Thyroid gland (tissue), 4 donors: ENCODE data around the gene HMGB4. TPM values are rescaled to one million over a fixed set of nuclear protein-coding genes. Genes with fewer than 3 reads are reported as not detected.

ENCODE experiments used
- DNase-seq, 2 donors: peaks; one replicate each; pipeline ENCODE4 v3.0.0-alpha.2; 2019
- H3K27ac ChIP-seq, 3 donors: fragments of 200-600 bp; sonication (generic); 1 replicate in 2 of 3; 2 replicates in 1 of 3; pipeline ENCODE4 v1.5.1; 2016 to 2019; ENCODE audit warnings: mild to moderate bottlenecking in 1 of 3, moderate library complexity in 1 of 3
- H3K27me3 ChIP-seq: fragments of 200-600 bp; sonication (generic); one replicate; pipeline ENCODE4 v1.5.1; 2019
- H3K36me3 ChIP-seq, 2 donors: fragments of 200-600 bp; sonication (generic); one replicate each; pipeline ENCODE4 v1.5.1; 2016 to 2019
- H3K4me1 ChIP-seq, 2 donors: fragments of 200-600 bp; sonication (generic); one replicate each; pipeline ENCODE4 v1.5.1; 2017 to 2019
- H3K4me3 ChIP-seq, 3 donors: fragments of 200-600 bp; sonication (generic); replicated peaks in 1 of 3; 1 replicate in 2 of 3; 2 replicates in 1 of 3; pipeline ENCODE4 v1.5.1; 2016; ENCODE audit warnings: mild to moderate bottlenecking in 1 of 3
- H3K9me3 ChIP-seq: fragments of 200-600 bp; sonication (generic); one replicate; pipeline ENCODE4 v1.5.1; 2017
- POLR2A ChIP-seq, 2 donors: fragments of 450-650 bp; IDR thresholded peaks; one replicate each; pipeline ENCODE4 v1.6.1; 2017; ENCODE audit warnings: antibody characterized with exemption in 2 of 2, mild to moderate bottlenecking in 2 of 2, moderate library complexity in 1 of 2
- WGBS, 2 donors: methylation state at CpG; one replicate each; pipeline ENCODE4 v1.1.5; 2017; 5-methylcytosine and 5-hydroxymethylcytosine counted together
- intact Hi-C: fragments of 100-400 bp; cut with DNase I; formaldehyde crosslinking; loops from one replicate; pipeline ENCODE4 v1.15.1; 2023
- total RNA-seq, 4 donors: library from RNA; depleted of rRNA; stranded (reverse); fragments of >200 nt; gene quantifications; one replicate each; pipeline ENCODE4 v1.2.3, GENCODE V29; 2016
- TF ChIP-seq, protein P1 (sequence below), 6 experiments: fragments of 200-600 bp in 3 of 6; fragments of 450-650 bp in 3 of 6; sonication (generic) in 3 of 6; IDR thresholded peaks; one replicate each; pipeline ENCODE4 v1.5.1; 2016 to 2019; ENCODE audit warnings: antibody characterized with exemption in 6 of 6, mild to moderate bottlenecking in 2 of 6, inconsistent platforms in 1 of 6, moderate library complexity in 1 of 6

The HMGB4 gene
- total RNA-seq, 4 donors from 2014 or later: 1.9 TPM; not detected in 3

DNA sequence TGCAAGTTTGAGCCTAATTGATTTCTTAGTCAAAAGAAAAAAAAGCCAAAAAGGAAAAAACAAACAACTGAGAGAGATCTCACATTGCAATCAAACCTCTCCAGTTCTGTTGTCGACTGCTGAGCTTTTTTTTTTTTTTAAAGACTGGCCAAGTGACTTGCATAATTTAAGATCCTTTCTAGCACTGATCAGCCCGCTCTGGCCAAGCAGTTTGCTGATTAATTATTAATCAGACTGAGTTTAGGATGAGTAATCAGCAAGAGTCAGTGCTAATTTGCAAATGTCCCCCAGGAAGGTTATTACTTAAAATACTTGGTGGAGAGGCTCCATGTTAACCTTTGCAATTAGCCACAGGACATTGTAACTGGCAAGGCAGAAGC is 39.3 kb downstream of the HMGB4 start:
- 15 to 20% methylated on average over 2 of the region's 2 CpGs for WGBS, 2 donors
- no peaks in the 10 kb centered on the region for H3K9me3 ChIP-seq
- H3K4me3 ChIP-seq: no peak overlapping the region
- intact Hi-C loops: no loop called here
- no peak for DNase-seq
- no peaks in the 10 kb centered on the region for H3K36me3 ChIP-seq
- no peak overlapping the region for H3K27ac ChIP-seq
- H3K27me3 ChIP-seq: no peaks in the 10 kb centered on the region
- TF ChIP-seq, protein P1, sequence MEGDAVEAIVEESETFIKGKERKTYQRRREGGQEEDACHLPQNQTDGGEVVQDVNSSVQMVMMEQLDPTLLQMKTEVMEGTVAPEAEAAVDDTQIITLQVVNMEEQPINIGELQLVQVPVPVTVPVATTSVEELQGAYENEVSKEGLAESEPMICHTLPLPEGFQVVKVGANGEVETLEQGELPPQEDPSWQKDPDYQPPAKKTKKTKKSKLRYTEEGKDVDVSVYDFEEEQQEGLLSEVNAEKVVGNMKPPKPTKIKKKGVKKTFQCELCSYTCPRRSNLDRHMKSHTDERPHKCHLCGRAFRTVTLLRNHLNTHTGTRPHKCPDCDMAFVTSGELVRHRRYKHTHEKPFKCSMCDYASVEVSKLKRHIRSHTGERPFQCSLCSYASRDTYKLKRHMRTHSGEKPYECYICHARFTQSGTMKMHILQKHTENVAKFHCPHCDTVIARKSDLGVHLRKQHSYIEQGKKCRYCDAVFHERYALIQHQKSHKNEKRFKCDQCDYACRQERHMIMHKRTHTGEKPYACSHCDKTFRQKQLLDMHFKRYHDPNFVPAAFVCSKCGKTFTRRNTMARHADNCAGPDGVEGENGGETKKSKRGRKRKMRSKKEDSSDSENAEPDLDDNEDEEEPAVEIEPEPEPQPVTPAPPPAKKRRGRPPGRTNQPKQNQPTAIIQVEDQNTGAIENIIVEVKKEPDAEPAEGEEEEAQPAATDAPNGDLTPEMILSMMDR (IDR thresholded peaks at IDR 0.05): no peak
- TF ChIP-seq POLR2A (IDR thresholded peaks at IDR 0.05): no peak
- H3K4me1 ChIP-seq: no peaks in the 10 kb centered on the region

DNA sequence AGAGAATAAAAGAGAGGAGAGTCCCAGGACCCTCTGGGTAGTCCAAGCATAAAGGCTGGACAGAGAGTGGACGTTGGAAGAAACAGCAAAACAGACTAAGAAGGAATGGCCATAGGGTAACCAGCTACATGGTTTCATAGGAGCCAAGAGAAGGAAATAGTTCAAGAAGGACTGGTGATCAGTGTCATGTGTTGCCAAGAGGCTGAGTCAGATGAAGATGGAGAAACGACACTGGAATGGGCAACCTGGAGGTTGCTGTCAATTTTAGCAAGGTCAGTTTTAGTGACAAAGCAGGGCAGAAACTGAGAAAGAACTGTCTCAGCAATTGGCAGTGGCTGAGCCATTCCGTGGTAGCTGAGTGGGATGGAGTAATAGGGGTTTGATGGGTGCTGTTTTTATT is 41.4 kb downstream of the HMGB4 start:
- no peak for DNase-seq
- intact Hi-C loops: no loop called here
- no peaks in the 10 kb centered on the region for H3K36me3 ChIP-seq
- H3K27me3 ChIP-seq: no peaks in the 10 kb centered on the region
- no peak overlapping the region for H3K27ac ChIP-seq
- TF ChIP-seq, protein P1 (IDR thresholded peaks at IDR 0.05): no peak
- no peak for TF ChIP-seq POLR2A (IDR thresholded peaks at IDR 0.05)
- no peaks in the 10 kb centered on the region for H3K4me1 ChIP-seq
- 70 to 76% methylated on average over 3 of the region's 3 CpGs for WGBS, 2 donors
- no peaks in the 10 kb centered on the region for H3K9me3 ChIP-seq
- no peak overlapping the region for H3K4me3 ChIP-seq

DNA sequence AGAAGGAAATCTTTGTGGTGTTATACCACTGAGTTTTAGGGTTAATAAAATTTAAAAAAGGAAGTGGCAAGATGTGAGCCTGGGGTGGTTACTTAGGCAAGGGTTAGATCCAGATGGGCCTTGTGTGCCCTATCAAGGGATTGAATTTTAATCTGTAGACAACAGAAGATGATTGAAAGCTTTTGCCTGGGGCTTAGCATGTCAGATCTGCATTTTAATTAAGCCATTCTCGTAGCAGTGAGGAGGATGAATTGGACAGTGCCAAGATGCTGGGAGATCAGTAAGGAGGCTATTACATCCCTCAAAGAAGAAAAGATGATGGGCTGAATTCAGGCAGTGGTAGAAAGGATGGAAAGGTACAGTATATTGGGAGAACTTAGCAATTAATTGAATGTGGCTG is 42.3 kb downstream of the HMGB4 start:
- WGBS, 2 donors: 72 to 73% methylated on average over 1 of the region's 1 CpG

DNA sequence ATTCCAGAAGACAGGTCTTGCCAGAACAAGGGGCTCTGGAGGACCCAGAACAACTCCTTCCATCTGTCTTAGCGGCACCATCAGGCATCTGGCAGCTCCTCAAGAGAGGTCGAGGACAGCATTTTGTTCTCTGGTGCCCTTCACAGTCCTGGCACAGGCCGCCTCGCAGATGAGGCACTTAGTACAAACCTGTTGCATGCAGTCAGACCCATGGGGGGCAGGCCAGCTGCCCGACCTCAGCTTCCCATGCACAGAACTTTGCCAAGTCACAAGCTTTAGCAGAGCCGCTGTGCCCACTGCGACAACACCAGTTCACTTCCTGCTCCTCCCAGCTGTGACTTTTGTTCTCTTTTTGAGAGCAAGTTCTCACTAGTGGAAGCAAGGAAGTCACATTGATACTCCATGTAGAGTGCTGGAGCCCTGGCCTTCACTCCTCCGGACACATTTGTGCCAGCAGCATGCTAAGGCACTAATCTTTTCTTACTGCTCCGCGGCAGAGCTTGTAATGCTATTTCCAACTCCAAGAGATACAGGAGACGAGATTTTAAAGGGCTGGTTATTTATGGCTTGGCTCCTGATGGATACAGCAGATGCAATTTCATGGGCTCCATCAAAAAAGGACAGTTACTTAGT is 44.6 kb downstream of the HMGB4 start:
- H3K9me3 ChIP-seq: no peaks in the 10 kb centered on the region
- intact Hi-C loops: no loop called here
- no peaks in the 10 kb centered on the region for H3K4me1 ChIP-seq
- 70 to 78% methylated on average over 11 of the region's 11 CpGs for WGBS, 2 donors
- H3K4me3 ChIP-seq: no peak overlapping the region
- H3K27ac ChIP-seq: no peak overlapping the region
- H3K36me3 ChIP-seq: no peaks in the 10 kb centered on the region
- no peaks in the 10 kb centered on the region for H3K27me3 ChIP-seq
- no peak for DNase-seq
- TF ChIP-seq, protein P1 (IDR thresholded peaks at IDR 0.05): no peak
- TF ChIP-seq POLR2A (IDR thresholded peaks at IDR 0.05): no peak

More for the DNA sequence above, 42.3 kb downstream of the HMGB4 start:
- Histone ChIP-seq H3K4me3 (no peak overlapping the region), H3K27ac (no peak overlapping the region), H3K4me1 (no peaks in the 10 kb centered on the region), H3K27me3 (no peaks in the 10 kb centered on the region), H3K9me3 (no peaks in the 10 kb centered on the region), H3K36me3 (no peaks in the 10 kb centered on the region)
- no peak for DNase-seq
- TF ChIP-seq, protein P1 (IDR thresholded peaks at IDR 0.05): no peak
- TF ChIP-seq POLR2A (IDR thresholded peaks at IDR 0.05): no peak
- intact Hi-C loops: no loop called here
